AG10803 (cell line): ENCODE data around the gene CCSAP.
A peak's percentile ranks its signal among the peaks of the same experiment; 100 is the strongest.

Experiments
- DNase-seq: peaks from one replicate; pipeline ENCODE4 v3.0.0; 2010; ENCODE audit warnings: low read depth
- H3K4me3 ChIP-seq: 2 replicates; pipeline ENCODE4 v1.5.1; 2011; ENCODE audit warnings: mild to moderate bottlenecking, low read length, control low read depth
- TF ChIP-seq, protein P1 (sequence below): conservative IDR thresholded peaks from 2 replicates; pipeline ENCODE4 v1.5.1; 2011; ENCODE audit warnings: mild to moderate bottlenecking, low read length, control low read depth, inconsistent platforms

CCSAP gene

DNA sequence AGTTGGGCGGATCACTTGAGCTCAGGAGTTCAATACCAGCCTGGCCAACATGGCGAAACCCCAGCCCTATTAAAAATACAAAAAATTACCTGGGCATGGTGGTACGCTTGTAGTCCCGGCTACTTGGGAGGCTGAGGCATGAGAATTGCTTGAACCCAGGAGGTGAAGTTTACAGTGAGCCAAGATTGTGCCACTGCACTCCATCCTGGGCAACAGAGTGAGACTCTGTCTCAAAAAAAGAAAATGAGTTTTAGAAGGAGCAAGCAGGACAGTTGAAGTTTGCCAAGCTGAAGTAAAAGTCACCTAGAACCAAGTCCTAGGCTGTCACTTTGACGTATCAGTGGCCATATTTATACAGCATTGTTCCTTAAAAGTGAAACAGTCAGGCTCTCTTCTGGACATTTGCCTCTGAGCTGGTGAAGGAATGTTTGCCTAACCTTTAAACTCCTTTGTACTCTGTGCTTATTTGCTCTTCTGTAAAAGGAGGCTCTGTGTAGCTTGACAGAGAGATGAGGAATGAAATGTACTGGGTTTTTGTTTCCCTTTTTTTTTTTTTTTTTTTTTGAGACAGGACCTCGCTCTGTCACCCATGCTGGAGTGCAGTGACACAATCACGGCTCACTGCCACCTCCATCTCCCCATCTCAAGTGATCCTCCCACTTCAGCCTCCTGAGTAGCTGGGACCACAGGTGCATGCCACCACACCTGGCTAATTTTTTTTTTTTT is 69.2 kb downstream of the CCSAP start:
- no peak for DNase-seq
- H3K4me3 ChIP-seq: no peak overlapping the region
- TF ChIP-seq, protein P1, sequence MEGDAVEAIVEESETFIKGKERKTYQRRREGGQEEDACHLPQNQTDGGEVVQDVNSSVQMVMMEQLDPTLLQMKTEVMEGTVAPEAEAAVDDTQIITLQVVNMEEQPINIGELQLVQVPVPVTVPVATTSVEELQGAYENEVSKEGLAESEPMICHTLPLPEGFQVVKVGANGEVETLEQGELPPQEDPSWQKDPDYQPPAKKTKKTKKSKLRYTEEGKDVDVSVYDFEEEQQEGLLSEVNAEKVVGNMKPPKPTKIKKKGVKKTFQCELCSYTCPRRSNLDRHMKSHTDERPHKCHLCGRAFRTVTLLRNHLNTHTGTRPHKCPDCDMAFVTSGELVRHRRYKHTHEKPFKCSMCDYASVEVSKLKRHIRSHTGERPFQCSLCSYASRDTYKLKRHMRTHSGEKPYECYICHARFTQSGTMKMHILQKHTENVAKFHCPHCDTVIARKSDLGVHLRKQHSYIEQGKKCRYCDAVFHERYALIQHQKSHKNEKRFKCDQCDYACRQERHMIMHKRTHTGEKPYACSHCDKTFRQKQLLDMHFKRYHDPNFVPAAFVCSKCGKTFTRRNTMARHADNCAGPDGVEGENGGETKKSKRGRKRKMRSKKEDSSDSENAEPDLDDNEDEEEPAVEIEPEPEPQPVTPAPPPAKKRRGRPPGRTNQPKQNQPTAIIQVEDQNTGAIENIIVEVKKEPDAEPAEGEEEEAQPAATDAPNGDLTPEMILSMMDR: no peak

DNA sequence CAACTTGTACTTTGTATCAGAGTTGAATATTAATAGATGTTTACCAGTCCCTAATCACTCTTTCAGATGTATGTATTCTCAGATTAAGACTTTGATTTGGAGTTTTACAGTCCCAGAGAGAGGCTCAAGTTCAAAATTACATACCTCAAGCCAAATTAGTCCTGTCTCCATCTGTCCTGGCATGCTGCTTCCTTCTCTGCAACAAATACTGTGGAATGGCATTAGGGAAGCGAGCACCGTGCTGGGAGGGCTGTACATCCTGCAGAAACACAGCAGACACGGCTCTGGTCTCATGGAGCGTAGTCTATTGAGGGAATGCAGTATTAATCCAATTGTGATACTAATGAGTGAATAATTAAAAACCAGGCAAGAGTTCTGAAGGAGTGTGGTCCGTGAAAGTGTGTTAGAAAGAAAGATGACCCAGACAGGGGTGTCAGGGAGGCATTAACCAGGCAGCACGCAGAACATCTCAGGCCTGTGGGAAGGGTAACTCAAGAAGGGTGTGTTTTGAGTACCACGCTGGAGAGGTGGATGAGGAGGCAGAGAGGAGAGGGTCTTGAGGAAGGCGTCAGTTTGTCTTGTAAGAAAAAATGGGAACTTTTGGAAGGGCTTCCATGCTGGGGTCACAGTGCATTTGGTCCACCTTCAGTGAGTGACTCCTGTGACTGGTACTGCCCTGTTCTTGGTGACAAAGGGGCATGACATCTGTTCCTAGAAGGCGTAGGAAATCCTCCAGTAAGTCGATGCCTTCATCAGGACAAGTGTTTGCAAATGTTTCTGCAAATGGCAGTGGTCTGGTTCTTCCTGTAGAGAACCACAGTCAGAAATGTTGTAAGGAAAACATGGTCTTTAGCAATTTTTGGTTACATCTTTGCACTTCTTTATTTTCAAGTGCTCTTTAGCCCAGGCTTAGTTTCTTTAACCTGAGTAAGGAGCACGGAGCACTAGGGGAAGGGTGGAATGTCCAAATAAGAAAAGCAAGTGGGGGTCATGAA is 70.4 kb downstream of the CCSAP start:
- peak; percentile 25 for DNase-seq
- peak overlapping the region; percentile 81 for H3K4me3 ChIP-seq
- TF ChIP-seq, protein P1: no peak

DNA sequence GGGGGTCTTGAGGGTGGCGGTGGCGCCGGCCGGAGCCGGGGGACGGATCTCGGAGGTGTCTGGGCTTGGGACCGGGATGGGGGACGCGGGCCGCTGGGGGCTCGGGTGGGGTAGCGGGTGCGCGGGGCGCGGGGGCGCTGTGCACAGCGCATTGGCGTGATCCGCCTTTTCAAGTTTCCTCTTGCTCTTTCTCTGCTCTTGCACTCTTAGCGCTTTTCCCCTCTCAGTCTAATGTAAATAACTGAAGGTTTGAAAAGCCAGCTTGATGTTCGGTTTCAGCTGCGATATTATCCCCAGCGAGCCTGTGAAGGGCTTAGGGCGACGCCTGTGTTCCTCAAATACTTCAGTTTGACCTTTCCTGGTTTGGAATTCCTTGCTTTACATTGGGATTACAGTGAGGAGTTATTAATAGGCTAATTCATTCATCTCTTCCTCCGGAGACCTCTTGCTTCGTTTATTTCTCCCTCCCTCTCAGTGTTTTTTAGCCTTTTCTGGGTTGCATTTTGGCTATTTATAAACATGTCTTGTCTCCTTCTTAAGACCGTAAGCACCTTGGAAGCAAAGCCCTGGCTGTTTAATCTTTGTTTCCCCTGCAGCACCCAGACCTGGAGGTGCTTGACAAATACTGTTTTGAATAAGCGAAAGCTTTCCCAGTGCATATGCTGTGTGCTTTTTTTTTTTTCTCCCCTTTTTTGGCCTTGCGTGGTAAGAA is 71.2 kb downstream of the CCSAP start:
- H3K4me3 ChIP-seq: peak overlapping the region; percentile 81
- TF ChIP-seq, protein P1: peak; percentile 2; the same call in 1 of the 2 replicates
- peak; percentile 28 for DNase-seq
